ENCODE data around the gene UQCR10. TPM values are rescaled to one million over a fixed set of nuclear protein-coding genes. Genes with fewer than 3 reads are reported as not detected.

The UQCR10 gene
- total RNA-seq, 1 donor from 2014 or later = 68.1 TPM

- no peaks in the 10 kb centered on the region for H3K9me3 Mint-ChIP-seq
- intact Hi-C loops (cut with micrococcal nuclease) = no loop called here
- ChIA-PET POLR2A (no interaction called here), CTCF (no interaction called here)
- H3K27ac Mint-ChIP-seq = no peak overlapping the region
- no peak for TF ChIP-seq CTCF (IDR thresholded peaks at IDR 0.05)
- peaks cover 30% of the 10 kb centered on the region for H3K36me3 Mint-ChIP-seq (ENCODE audit: low read depth)
- no peaks in the 10 kb centered on the region for H3K27me3 Mint-ChIP-seq
- peaks cover 8% of the 10 kb centered on the region for H3K4me1 Mint-ChIP-seq
- DNase-seq = no peak
- no peak for ATAC-seq (ENCODE audit: low read depth)
- no peak overlapping the region for H3K4me3 Mint-ChIP-seq
These were observed 17.5 kb downstream of the UQCR10 start for GRCh38 chr22:29784451-29785361.

GRCh38 chr22:29786031-29786430 lies 18.9 kb downstream of the UQCR10 start:
- H3K4me1 Mint-ChIP-seq = peaks cover 8% of the 10 kb centered on the region
- H3K27ac Mint-ChIP-seq = no peak overlapping the region
- intact Hi-C loops (cut with micrococcal nuclease) = no loop called here
- no peaks in the 10 kb centered on the region for H3K9me3 Mint-ChIP-seq
- ChIA-PET POLR2A (no interaction called here), CTCF (no interaction called here)
- ATAC-seq (ENCODE audit: low read depth) (no peak), DNase-seq (no peak)
- TF ChIP-seq CTCF (IDR thresholded peaks at IDR 0.05) = no peak
- peaks cover 44% of the 10 kb centered on the region for H3K36me3 Mint-ChIP-seq (ENCODE audit: low read depth)
- H3K27me3 Mint-ChIP-seq = no peaks in the 10 kb centered on the region
- no peak overlapping the region for H3K4me3 Mint-ChIP-seq

- ATAC-seq (ENCODE audit: low read depth) = no peak
- H3K4me1 Mint-ChIP-seq = peaks cover 8% of the 10 kb centered on the region
These were observed 20.3 kb downstream of the UQCR10 start for GRCh38 chr22:29787371-29787980.

GRCh38 chr22:29788339-29789279 lies 21.4 kb downstream of the UQCR10 start:
- Mint-ChIP-seq H3K36me3 (ENCODE audit: low read depth) (peaks cover 69% of the 10 kb centered on the region), H3K4me1 (peaks cover 8% of the 10 kb centered on the region), H3K4me3 (no peak overlapping the region), H3K9me3 (no peaks in the 10 kb centered on the region), H3K27me3 (no peaks in the 10 kb centered on the region), H3K27ac (no peak overlapping the region)
- CTCF ChIA-PET = no interaction called here
- DNase-seq = no peak
- ATAC-seq (ENCODE audit: low read depth) = no peak
- intact Hi-C loops (cut with micrococcal nuclease) = no loop called here
- POLR2A ChIA-PET = no interaction called here
- TF ChIP-seq CTCF (IDR thresholded peaks at IDR 0.05) = no peak

More at GRCh38 chr22:29787371-29787980, 20.3 kb downstream of the UQCR10 start:
- intact Hi-C loops (cut with micrococcal nuclease) = no loop called here
- TF ChIP-seq CTCF (IDR thresholded peaks at IDR 0.05) = no peak
- Mint-ChIP-seq H3K27me3 (no peaks in the 10 kb centered on the region), H3K36me3 (ENCODE audit: low read depth) (peaks cover 58% of the 10 kb centered on the region), H3K27ac (no peak overlapping the region), H3K4me3 (no peak overlapping the region), H3K9me3 (no peaks in the 10 kb centered on the region)
- CTCF ChIA-PET = no interaction called here
- POLR2A ChIA-PET = no interaction called here
- DNase-seq = no peak

Measured in activated B cell treated with CpG ODN at 0.5 μM for 24 hours (primary cell).